ENCODE results near the gene CDS2. TPM values are rescaled to one million over a fixed set of nuclear protein-coding genes. Genes with fewer than 3 reads are reported as not detected.
A peak's percentile ranks its signal among the peaks of the same experiment; 100 is the strongest.

CDS2 gene
- total and polyA plus RNA-seq, 2 of the 13 experiments (the other 11 are each of a cell fraction or from before 2014, with no cell fraction given), result 81.3 to 153 TPM

GRCh38 chr20:5164645-5165625 lies 38.1 kb downstream of the CDS2 start (continued):
- no peak for TF ChIP-seq RBFOX2 (IDR thresholded peaks at IDR 0.05; ENCODE audit: low read depth, low read length)

- no TSS peak for BruUV-seq (replicated peaks)
- ATAC-seq (no peak), FAIRE-seq (no peak), DNase-seq (ENCODE audit: low spot score) (no peak)
- intact Hi-C loops (cut with micrococcal nuclease; ENCODE audit: unreplicated experiment) (no loop called here), in situ Hi-C loops (cut with HindIII; ENCODE audit: extremely low pct_ligation_motif_present, low pct_unique_long_range_greater_than_20kb) (no loop called here)
- 71% methylated on average over 3 of the region's 3 CpGs for WGBS (ENCODE audit: low lambda C conversion rate)
- Histone ChIP-seq H3K9me3 (ENCODE audit: low read length) (no peaks in the 10 kb centered on the region), H3K9ac (ENCODE audit: insufficient read depth, low read depth, low read length) (no peak overlapping the region), H3K36me3 (replicated peaks in 1 of 2; ENCODE audit: control insufficient read depth in 1 of 2, insufficient read depth in 2 of 2, low read length in 2 of 2) (peaks cover 11 to 17% of the 10 kb centered on the region in 2 experiments; a peak in 4 of 5 replicates), H3K4me1 (ENCODE audit: insufficient read depth, low read length) (peaks cover 55% of the 10 kb centered on the region), H2AFZ (ENCODE audit: low read length) (no peak overlapping the region), H3K27ac (ENCODE audit: extremely low read length, insufficient read depth, low read length) (no peak overlapping the region), H3K27me3 (ENCODE audit: control insufficient read depth in 1 of 2, insufficient read depth in 2 of 2, low read length in 2 of 2) (no peaks in the 10 kb centered on the region), H3K4me2 (ENCODE audit: low read depth, low read length) (no peak overlapping the region), H4K20me1 (ENCODE audit: insufficient read depth, low read length) (peaks cover 14% of the 10 kb centered on the region), H3K4me3 (replicated peaks in 1 of 3; ENCODE audit: insufficient read depth in 1 of 3, low read depth in 2 of 3, low read length in 3 of 3) (no peak overlapping the region), H3K79me2 (ENCODE audit: insufficient read depth, low read length) (peaks cover 86% of the 10 kb centered on the region)
- ChIA-PET CTCF (ENCODE audit: low intra/inter-chr PET ratio, low total read pairs) (no interaction called here), POLR2A (no interaction called here)
- TF ChIP-seq RERE (CRISPR knock-in tag; IDR thresholded peaks at IDR 0.05; ENCODE audit: low read depth) (no peak), ZBTB42 (CRISPR knock-in tag; IDR thresholded peaks at IDR 0.05) (no peak), GATAD1 (CRISPR knock-in tag; IDR thresholded peaks at IDR 0.05) (no peak), FOSL2 (CRISPR knock-in tag; IDR thresholded peaks at IDR 0.05) (peak; percentile 21; the same call in 1 of the 2 replicates), KAT7 (CRISPR knock-in tag; IDR thresholded peaks at IDR 0.05; ENCODE audit: borderline replicate concordance) (no peak), ZNF687 (CRISPR knock-in tag; IDR thresholded peaks at IDR 0.05) (peak; percentile 29; the same call in 1 of the 2 replicates), POGZ (CRISPR knock-in tag; IDR thresholded peaks at IDR 0.05) (no peak)
Measured at GRCh38 chr20:5168651-5169396, 42.0 kb downstream of the CDS2 start.

All from HepG2 (cell line).